ENCODE results near the gene COG2. TPM values are rescaled to one million over a fixed set of nuclear protein-coding genes. Genes with fewer than 3 reads are reported as not detected.

The COG2 gene
- total RNA-seq, 1 experiment from 2014 or later = 46.9 TPM

- no TSS peak for BruUV-seq (replicated peaks)
- DNase-seq = peak; percentile 78 to 83
- intact Hi-C loops (cut with micrococcal nuclease; ENCODE audit: unreplicated experiment) = loop anchor here (2.0 kb wide), 2 partner anchors 26 to 32 kb away; no protein-coding TSS in a partner anchor
- H3K27ac Mint-ChIP-seq (ENCODE audit: unreplicated experiment) = peak overlapping the region; percentile 51
- H3K4me3 ChIP-seq (ENCODE audit: low read depth, low read length) = no peak overlapping the region
- POLR2A ChIA-PET = no interaction called here
- H3K27me3 Mint-ChIP-seq (ENCODE audit: insufficient read depth, unreplicated experiment) = no peaks in the 10 kb centered on the region
- peaks cover 13% of the 10 kb centered on the region for H3K4me1 ChIP-seq
- H3K36me3 ChIP-seq (ENCODE audit: control insufficient read depth, insufficient read depth, low read length) = no peaks in the 10 kb centered on the region; the same call in 1 of the 2 replicates
- no peaks in the 10 kb centered on the region for H3K27me3 ChIP-seq (replicated peaks; ENCODE audit: control insufficient read depth, insufficient read depth, low read length)
- TF ChIP-seq, protein P1, sequence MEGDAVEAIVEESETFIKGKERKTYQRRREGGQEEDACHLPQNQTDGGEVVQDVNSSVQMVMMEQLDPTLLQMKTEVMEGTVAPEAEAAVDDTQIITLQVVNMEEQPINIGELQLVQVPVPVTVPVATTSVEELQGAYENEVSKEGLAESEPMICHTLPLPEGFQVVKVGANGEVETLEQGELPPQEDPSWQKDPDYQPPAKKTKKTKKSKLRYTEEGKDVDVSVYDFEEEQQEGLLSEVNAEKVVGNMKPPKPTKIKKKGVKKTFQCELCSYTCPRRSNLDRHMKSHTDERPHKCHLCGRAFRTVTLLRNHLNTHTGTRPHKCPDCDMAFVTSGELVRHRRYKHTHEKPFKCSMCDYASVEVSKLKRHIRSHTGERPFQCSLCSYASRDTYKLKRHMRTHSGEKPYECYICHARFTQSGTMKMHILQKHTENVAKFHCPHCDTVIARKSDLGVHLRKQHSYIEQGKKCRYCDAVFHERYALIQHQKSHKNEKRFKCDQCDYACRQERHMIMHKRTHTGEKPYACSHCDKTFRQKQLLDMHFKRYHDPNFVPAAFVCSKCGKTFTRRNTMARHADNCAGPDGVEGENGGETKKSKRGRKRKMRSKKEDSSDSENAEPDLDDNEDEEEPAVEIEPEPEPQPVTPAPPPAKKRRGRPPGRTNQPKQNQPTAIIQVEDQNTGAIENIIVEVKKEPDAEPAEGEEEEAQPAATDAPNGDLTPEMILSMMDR (IDR thresholded peaks at IDR 0.05; ENCODE audit: insufficient read depth in 1 of 2, low read depth in 1 of 2, low read length in 1 of 2, severe bottlenecking in 1 of 2, unreplicated experiment in 1 of 2) = no peak
- peaks cover 10% of the 10 kb centered on the region for H3K9me3 Mint-ChIP-seq (ENCODE audit: unreplicated experiment)
- H3K36me3 Mint-ChIP-seq (ENCODE audit: insufficient read depth, unreplicated experiment) = no peaks in the 10 kb centered on the region
- CTCF ChIA-PET = interaction anchor here (1.2 to 1.6 kb wide), 3 partner anchors 15 to 87 kb away, joined by 3 read pairs; partner anchors contain the start of genes AGT and COG2
- 0 out of 2 replicates have a peak, but pooled peaks cover 17% of the 10 kb centered on the region for H3K9me3 ChIP-seq
- H3K4me1 Mint-ChIP-seq (ENCODE audit: low read depth, unreplicated experiment) = peaks cover 8% of the 10 kb centered on the region
- H3K4me3 Mint-ChIP-seq (ENCODE audit: unreplicated experiment) = no peak overlapping the region
Observed at GRCh38 chr1:230728710-230729392, 86.6 kb downstream of the COG2 start.

- Mint-ChIP-seq H3K27ac (ENCODE audit: unreplicated experiment) (no peak overlapping the region), H3K27me3 (ENCODE audit: insufficient read depth, unreplicated experiment) (no peaks in the 10 kb centered on the region), H3K36me3 (ENCODE audit: insufficient read depth, unreplicated experiment) (no peaks in the 10 kb centered on the region), H3K9me3 (ENCODE audit: unreplicated experiment) (peaks cover 10% of the 10 kb centered on the region), H3K4me1 (ENCODE audit: low read depth, unreplicated experiment) (peaks cover 15% of the 10 kb centered on the region), H3K4me3 (ENCODE audit: unreplicated experiment) (no peak overlapping the region)
- POLR2A ChIA-PET = no interaction called here
- CTCF ChIA-PET = no interaction called here
- TF ChIP-seq, protein P1 (IDR thresholded peaks at IDR 0.05; ENCODE audit: insufficient read depth in 1 of 2, low read depth in 1 of 2, low read length in 1 of 2, severe bottlenecking in 1 of 2, unreplicated experiment in 1 of 2) = no peak
- Histone ChIP-seq H3K27me3 (replicated peaks; ENCODE audit: control insufficient read depth, insufficient read depth, low read length) (no peaks in the 10 kb centered on the region), H3K4me3 (ENCODE audit: low read depth, low read length) (no peak overlapping the region), H3K4me1 (peaks cover 13% of the 10 kb centered on the region), H3K36me3 (ENCODE audit: control insufficient read depth, insufficient read depth, low read length) (no peaks in the 10 kb centered on the region; the same call in 1 of the 2 replicates), H3K9me3 (0 out of 2 replicates have a peak, but pooled peaks cover 4% of the 10 kb centered on the region)
- BruUV-seq (replicated peaks) = no TSS peak
- DNase-seq = no peak
- intact Hi-C loops (cut with micrococcal nuclease; ENCODE audit: unreplicated experiment) = no loop called here
Observed at GRCh38 chr1:230730977-230731376, 88.7 kb downstream of the COG2 start.

DNA sequence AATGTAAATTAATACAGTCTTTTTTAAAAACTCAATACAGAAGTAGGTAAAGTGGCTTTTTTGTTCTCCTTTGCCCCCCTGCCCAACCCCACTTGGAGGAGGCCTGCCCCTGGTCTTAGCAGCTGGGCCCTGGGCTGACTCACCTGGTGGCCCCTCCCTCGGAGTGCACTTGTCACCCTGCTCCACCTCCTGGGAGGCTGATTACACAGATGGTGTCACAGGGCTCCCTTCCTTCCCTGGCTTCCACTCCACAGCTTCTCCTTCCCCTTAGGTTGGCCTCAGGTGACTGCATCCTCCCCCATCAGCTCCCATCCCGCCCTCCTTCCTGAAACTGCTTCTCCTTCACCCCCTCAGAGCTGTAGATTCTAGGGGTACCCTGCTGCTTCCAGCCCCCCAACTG, 93.2 kb downstream of the COG2 start:
- Mint-ChIP-seq H3K4me1 (ENCODE audit: low read depth, unreplicated experiment) (peaks cover 7% of the 10 kb centered on the region), H3K27ac (ENCODE audit: unreplicated experiment) (no peak overlapping the region), H3K9me3 (ENCODE audit: unreplicated experiment) (no peaks in the 10 kb centered on the region), H3K36me3 (ENCODE audit: insufficient read depth, unreplicated experiment) (no peaks in the 10 kb centered on the region), H3K27me3 (ENCODE audit: insufficient read depth, unreplicated experiment) (no peaks in the 10 kb centered on the region), H3K4me3 (ENCODE audit: unreplicated experiment) (no peak overlapping the region)
- Histone ChIP-seq H3K27me3 (replicated peaks; ENCODE audit: control insufficient read depth, insufficient read depth, low read length) (no peaks in the 10 kb centered on the region), H3K4me3 (ENCODE audit: low read depth, low read length) (no peak overlapping the region), H3K4me1 (no peaks in the 10 kb centered on the region), H3K36me3 (ENCODE audit: control insufficient read depth, insufficient read depth, low read length) (no peaks in the 10 kb centered on the region), H3K9me3 (no peaks in the 10 kb centered on the region)
- DNase-seq = peak; percentile 57 to 64
- ChIA-PET POLR2A (no interaction called here), CTCF (interaction anchor here (0.5 kb wide), 1 partner anchor 37 kb away, joined by 3 read pairs; no protein-coding TSS in a partner anchor)
- TF ChIP-seq, protein P1 (IDR thresholded peaks at IDR 0.05; ENCODE audit: insufficient read depth in 1 of 2, low read depth in 1 of 2, low read length in 1 of 2, severe bottlenecking in 1 of 2, unreplicated experiment in 1 of 2) = no peak
- no TSS peak for BruUV-seq (replicated peaks)
- intact Hi-C loops (cut with micrococcal nuclease; ENCODE audit: unreplicated experiment) = loop anchor here (1.0 to 2.0 kb wide), 2 partner anchors 9 to 21 kb away; partner anchors contain the start of gene AGT

Data from Caco-2 (cell line).